Fibroblast of villous mesenchyme (primary cell): ENCODE data around the gene SHROOM3. TPM values are rescaled to one million over a fixed set of nuclear protein-coding genes. Genes with fewer than 3 reads are reported as not detected.

Experiments
- DNase-seq: peaks from one replicate; pipeline ENCODE4 v3.0.0-alpha.2; 2010; ENCODE audit warnings: low read depth
- H3K4me3 ChIP-seq: 2 replicates; pipeline ENCODE4 v1.5.1; 2011; ENCODE audit warnings: low read depth, mild to moderate bottlenecking, low read length
- CTCF ChIP-seq: IDR thresholded peaks from 2 replicates; pipeline ENCODE4 v1.5.1; 2012; ENCODE audit warnings: low read depth, mild to moderate bottlenecking, low read length; ENCODE audit not compliant: insufficient read depth
- small RNA-seq: library from RNA; depleted of rRNA; stranded (forward); fragments of <200 nt; gene quantifications from one replicate; pipeline ENCODE3, GENCODE V24; 2012
- total RNA-seq: library from RNA; depleted of rRNA; stranded (reverse); fragments of >200 nt; gene quantifications from 2 replicates; pipeline ENCODE4 v1.2.3, GENCODE V29; 2012

SHROOM3 gene
- total RNA-seq, 1 donor, result 27.6 TPM

DNA sequence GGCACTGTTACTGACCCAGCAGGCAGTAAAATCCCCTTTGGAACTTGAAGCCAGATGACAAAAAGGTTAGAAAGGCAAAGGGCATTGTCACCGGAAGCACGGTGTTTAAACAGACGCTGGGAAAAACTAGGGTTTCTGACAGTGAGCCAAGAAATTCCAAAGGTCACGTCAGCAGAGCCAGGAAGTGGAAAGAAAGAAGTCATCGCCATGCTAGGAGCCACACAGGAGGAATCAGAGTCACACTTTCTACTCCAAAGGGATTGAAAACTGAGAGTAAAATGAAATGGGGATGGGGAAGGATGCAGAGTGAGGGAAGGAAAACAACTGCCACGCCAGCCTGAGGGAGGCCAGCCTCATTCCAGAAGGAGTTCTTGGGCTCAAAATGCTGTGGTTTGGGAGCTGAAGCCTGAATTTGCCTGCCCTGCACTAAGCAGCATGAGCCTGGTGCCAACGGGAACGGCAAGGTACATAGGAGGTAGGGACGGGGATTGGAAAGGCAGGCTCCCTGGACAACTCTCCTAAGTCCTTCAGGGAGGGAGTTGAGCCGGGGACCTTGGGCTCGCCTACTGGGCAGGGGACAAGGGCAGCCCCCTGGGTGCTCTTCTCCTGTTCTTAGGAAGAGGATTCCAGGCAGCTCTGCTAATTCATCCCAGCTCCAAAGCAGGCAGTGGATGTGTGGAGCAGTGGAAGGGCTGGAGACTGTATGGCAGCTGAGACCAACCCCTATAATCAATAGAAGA, 396.1 kb downstream of the SHROOM3 start:
- DNase-seq, result peak; percentile 98
- H3K4me3 ChIP-seq, result no peak overlapping the region
- no peak for TF ChIP-seq CTCF

- no peak overlapping the region for H3K4me3 ChIP-seq
- peak; percentile 78 for DNase-seq
- no peak for TF ChIP-seq CTCF
Observed at GRCh38 chr4:76831711-76832373, 396.8 kb downstream of the SHROOM3 start.

Small RNA genes lying within 50 kb of the gene (small RNA-seq; reads per million reads assigned to genes)
- gene MIR4450 (not detected), gene RF00278 (not detected), gene RNU6-145P (not detected)

Other genes with a start within 250 kb of the SHROOM3 start
- gene SCARB2, start 221.4 kb upstream of the SHROOM3 start, total RNA-seq, result 144 and 181 TPM in 2 replicates
- 0.32 and 0.86 TPM in 2 replicates for gene FAM47E, start 183.5 kb upstream of the SHROOM3 start, total RNA-seq
- gene STBD1, start 128.5 kb upstream of the SHROOM3 start, total RNA-seq, result 5.8 and 6.9 TPM in 2 replicates
- under 0.01 and 0.43 TPM in 2 replicates for gene CCDC158, start 14.1 kb upstream of the SHROOM3 start, total RNA-seq